ENCODE measurements around the gene PPP1CC.
"Not testable (repeated sequence)": the region's sequence is repeated elsewhere in the genome, so short reads cannot be mapped to it uniquely, and the experiment has no call there.

DNA sequence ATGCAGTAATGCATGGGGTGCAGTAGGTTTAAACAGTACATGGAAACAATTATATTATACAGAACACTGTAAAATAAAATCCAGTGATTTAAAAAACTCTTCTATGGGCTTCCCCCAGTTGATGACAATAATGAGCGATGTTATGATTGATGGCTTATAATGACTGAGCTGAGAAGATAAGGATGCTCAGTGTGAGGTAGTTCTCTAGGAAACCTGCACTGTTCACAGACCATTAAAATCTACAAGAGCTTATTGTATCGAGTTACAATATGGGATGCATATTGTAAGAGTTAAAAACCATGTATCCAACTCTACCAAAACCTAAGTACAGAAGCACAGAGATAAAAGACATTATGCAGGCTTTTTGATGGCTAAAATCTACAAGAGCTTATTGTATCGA lies 19.8 kb downstream of the PPP1CC start:
- TF ChIP-seq, protein P1, sequence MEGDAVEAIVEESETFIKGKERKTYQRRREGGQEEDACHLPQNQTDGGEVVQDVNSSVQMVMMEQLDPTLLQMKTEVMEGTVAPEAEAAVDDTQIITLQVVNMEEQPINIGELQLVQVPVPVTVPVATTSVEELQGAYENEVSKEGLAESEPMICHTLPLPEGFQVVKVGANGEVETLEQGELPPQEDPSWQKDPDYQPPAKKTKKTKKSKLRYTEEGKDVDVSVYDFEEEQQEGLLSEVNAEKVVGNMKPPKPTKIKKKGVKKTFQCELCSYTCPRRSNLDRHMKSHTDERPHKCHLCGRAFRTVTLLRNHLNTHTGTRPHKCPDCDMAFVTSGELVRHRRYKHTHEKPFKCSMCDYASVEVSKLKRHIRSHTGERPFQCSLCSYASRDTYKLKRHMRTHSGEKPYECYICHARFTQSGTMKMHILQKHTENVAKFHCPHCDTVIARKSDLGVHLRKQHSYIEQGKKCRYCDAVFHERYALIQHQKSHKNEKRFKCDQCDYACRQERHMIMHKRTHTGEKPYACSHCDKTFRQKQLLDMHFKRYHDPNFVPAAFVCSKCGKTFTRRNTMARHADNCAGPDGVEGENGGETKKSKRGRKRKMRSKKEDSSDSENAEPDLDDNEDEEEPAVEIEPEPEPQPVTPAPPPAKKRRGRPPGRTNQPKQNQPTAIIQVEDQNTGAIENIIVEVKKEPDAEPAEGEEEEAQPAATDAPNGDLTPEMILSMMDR (IDR thresholded peaks at IDR 0.05), result not testable (repeated sequence)
- not testable (repeated sequence) for TF ChIP-seq POLR2A (IDR thresholded peaks at IDR 0.05)

Measured in uterus (tissue), 2 donors.